Right lobe of liver (tissue), 4 donors: Measurements from ENCODE around the gene TTC8.

Experiments used
- CTCF ChIP-seq, 4 donors: fragments of 200-600 bp in 3 of 4; fragments of 450-650 bp in 1 of 4; IDR thresholded peaks; one replicate each; pipeline versions ENCODE4 v1.5.1 to v1.8.0; 2016 to 2022; ENCODE audit warnings: antibody characterized with exemption in 4 of 4, mild to moderate bottlenecking in 2 of 4
- POLR2A ChIP-seq: fragments of 450-650 bp; IDR thresholded peaks from one replicate; pipeline ENCODE4 v1.6.1; 2017; ENCODE audit warnings: antibody characterized with exemption, mild to moderate bottlenecking
- donor health status: DM: no; HTN: no; CAD: no.
- donor health status: DM: no; HTN: no; CAD: no.
- donor health status: DM: no; HTN: yes; CAD: no.

GRCh38 chr14:88818018-88818417, 6.4 kb upstream of the TTC8 start:
- TF ChIP-seq CTCF (IDR thresholded peaks at IDR 0.05) (no peak), POLR2A (no peak)
